Endometrial microvascular endothelial cells (primary cell): ENCODE results near the gene PFDN6. TPM values are rescaled to one million over a fixed set of nuclear protein-coding genes. Genes with fewer than 3 reads are reported as not detected.
"Not testable (repeated sequence)": the region's sequence is repeated elsewhere in the genome, so short reads cannot be mapped to it uniquely, and the experiment has no call there.

Source experiments
- in situ Hi-C: cut with HindIII; loops from 2 replicates; pipeline ENCODE4 v1.10.0; 2017; ENCODE audit warnings: low sequenced_read_pairs, low pct_unique_long_range_greater_than_20kb; ENCODE audit errors: inconsistent ontology term
- total RNA-seq: library from RNA; depleted of rRNA; stranded (reverse); fragments of >200 nt; gene quantifications from one replicate; pipeline ENCODE4 v1.2.3, GENCODE V29; 2015; ENCODE audit errors: inconsistent ontology term

PFDN6 gene
- total RNA-seq, 1 donor from 2014 or later, result 59.0 TPM

- in situ Hi-C loops, result no loop called here
Measured at GRCh38 chr6:33272275-33273128, 16.9 kb upstream of the PFDN6 start.

- in situ Hi-C loops, result no loop called here
Measured at GRCh38 chr6:33273129-33273923, 16.1 kb upstream of the PFDN6 start.

- in situ Hi-C loops, result no loop called here
Measured at GRCh38 chr6:33273924-33274902, 15.2 kb upstream of the PFDN6 start.

GRCh38 chr6:33275795-33276580, 13.4 kb upstream of the PFDN6 start:
- in situ Hi-C loops, result not testable (repeated sequence)

- in situ Hi-C loops, result no loop called here
Measured at GRCh38 chr6:33276581-33276863, 12.9 kb upstream of the PFDN6 start.

- in situ Hi-C loops, result no loop called here
Measured at GRCh38 chr6:33276864-33277662, 12.3 kb upstream of the PFDN6 start, which contains the start of gene B3GALT4. Gene B3GALT4 (plus strand): TSS chr6:33277123. CDS start chr6:33277420, 297 bp downstream.

GRCh38 chr6:33277663-33278391, 11.6 kb upstream of the PFDN6 start:
- in situ Hi-C loops, result no loop called here

- in situ Hi-C loops, result no loop called here
Measured at GRCh38 chr6:33278392-33278741, 11.0 kb upstream of the PFDN6 start.

GRCh38 chr6:33278810-33279209, 10.6 kb upstream of the PFDN6 start:
- in situ Hi-C loops, result no loop called here

GRCh38 chr6:33279257-33279695, 10.1 kb upstream of the PFDN6 start:
- in situ Hi-C loops, result no loop called here

- in situ Hi-C loops, result no loop called here
Measured at GRCh38 chr6:33279971-33280511, 9.4 kb upstream of the PFDN6 start.

- in situ Hi-C loops, result no loop called here
Measured at GRCh38 chr6:33280539-33280938, 8.9 kb upstream of the PFDN6 start.

GRCh38 chr6:33285214-33285613, 4.2 kb upstream of the PFDN6 start:
- in situ Hi-C loops, result not testable (repeated sequence)

- in situ Hi-C loops, result no loop called here
Measured at GRCh38 chr6:33286946-33287914, 2.2 kb upstream of the PFDN6 start.

GRCh38 chr6:33288141-33288920, 1.1 kb upstream of the PFDN6 start:
- in situ Hi-C loops, result no loop called here
